HCT116 (cell line): ENCODE data around the gene TMEM204. TPM values are rescaled to one million over a fixed set of nuclear protein-coding genes. Genes with fewer than 3 reads are reported as not detected.

Experiments used
- ATAC-seq: fragments of 200-7000 bp; cut with Tn5 transposase; 2 replicates; pipeline ENCODE4 v1.9.1; 2020; ENCODE audit warnings: mild to moderate bottlenecking, moderate library complexity
- BruUV-seq: library from RNA; stranded (reverse); fragments of 400-500 nt; replicated peaks from 2 replicates; lab custom pipeline; 2021; lab: Mats Ljungman, UMichigan
- CTCF ChIA-PET: fragments of 300-600 bp; sonication (Branson Sonifier 250); formaldehyde crosslinking; loops from one replicate; lab custom pipeline; 2021; ENCODE audit warnings: antibody characterized with exemption; lab: Charles Lee
- POLR2A ChIA-PET: fragments of 300-600, 350-600 bp; sonication (Branson Sonifier 250); formaldehyde crosslinking; loops from one replicate; lab custom pipeline; 2021; ENCODE audit warnings: antibody characterized with exemption; lab: Charles Lee
- RAD21 ChIA-PET, 2 experiments: fragments of 300-600 bp; sonication (Branson Sonifier 250); formaldehyde crosslinking; loops; one replicate each; lab custom pipeline; 2023; ENCODE audit warnings: low total read pairs in 2 of 2; ENCODE audit not compliant: uncharacterized antibody in 2 of 2, unreplicated experiment in 2 of 2, low non-redundant PET in 1 of 2; lab: Charles Lee
- DNase-seq: peaks from one replicate; pipeline ENCODE4 v3.0.0-alpha.2; 2010; ENCODE audit warnings: low read depth, low spot score
- H2AFZ ChIP-seq: fragments of 200-600 bp; shearing (Covaris generic), sonication (generic); 2 replicates; pipeline ENCODE4 v1.6.1; 2017; ENCODE audit warnings: low read depth, mixed run types, mixed read lengths, antibody characterized with exemption, low read length; ENCODE audit not compliant: poor library complexity, severe bottlenecking
- H3K27ac ChIP-seq: 2 replicates; pipeline ENCODE4 v1.5.1; 2012; ENCODE audit warnings: low read depth, low read length
- H3K27me3 ChIP-seq: fragments of 200-600 bp; sonication (generic); 2 replicates; pipeline ENCODE4 v1.6.1; 2016; ENCODE audit warnings: mixed run types, low read length, mixed read lengths; ENCODE audit not compliant: insufficient read depth
- H3K36me3 ChIP-seq, 2 experiments: fragments of 200-500 bp in 1 of 2; fragments of 200-600 bp in 1 of 2; sonication (Bioruptor generic) in 1 of 2; sonication (generic) in 1 of 2; 2 replicates each; pipeline versions ENCODE4 v1.5.1 to v1.6.1; 2014 to 2016; ENCODE audit warnings: low read length in 2 of 2, inconsistent platforms in 1 of 2, mixed read lengths in 1 of 2, mixed run types in 1 of 2; ENCODE audit not compliant: insufficient read depth in 2 of 2, control insufficient read depth in 1 of 2
- H3K4me1 ChIP-seq, 2 experiments: fragments of 200-600 bp in 1 of 2; sonication (generic) in 1 of 2; 2 replicates each; pipeline versions ENCODE4 v1.5.1 to v1.6.1; 2012 to 2017; ENCODE audit warnings: low read length in 2 of 2, inconsistent platforms in 1 of 2, mild to moderate bottlenecking in 1 of 2, mixed read lengths in 1 of 2, mixed run types in 1 of 2, moderate library complexity in 1 of 2; ENCODE audit not compliant: insufficient read depth in 2 of 2, control insufficient read depth in 1 of 2
- H3K4me2 ChIP-seq: fragments of 200-600 bp; sonication (generic); 2 replicates; pipeline ENCODE4 v1.6.1; 2017; ENCODE audit warnings: mixed run types, low read length, mixed read lengths
- H3K4me3 ChIP-seq, 2 experiments: fragments of 200-600 bp in 1 of 2; sonication (generic) in 1 of 2; replicated peaks in 1 of 2; 2 replicates each; pipeline ENCODE4 v1.5.1; 2011 to 2016; ENCODE audit warnings: low read length in 2 of 2, control low read depth in 1 of 2, low read depth in 1 of 2, mild to moderate bottlenecking in 1 of 2, mixed read lengths in 1 of 2, mixed run types in 1 of 2
- H3K79me2 ChIP-seq: fragments of 200-600 bp; sonication (generic); 2 replicates; pipeline ENCODE4 v1.6.1; 2017; ENCODE audit warnings: mild to moderate bottlenecking, mixed run types, low read length, moderate library complexity, mixed read lengths; ENCODE audit not compliant: insufficient read depth
- H3K9ac ChIP-seq: fragments of 200-600 bp; sonication (generic); 2 replicates; pipeline ENCODE4 v1.6.1; 2016; ENCODE audit warnings: low read length, mixed read lengths
- H3K9me2 ChIP-seq: fragments of 200-600 bp; sonication (generic), shearing (Covaris generic); 2 replicates; pipeline ENCODE4 v1.6.1; 2017; ENCODE audit warnings: mixed run types, mild to moderate bottlenecking, moderate library complexity; ENCODE audit not compliant: insufficient read depth
- H3K9me3 ChIP-seq, 2 experiments: fragments of 200-500 bp in 1 of 2; fragments of 200-600 bp in 1 of 2; sonication (Bioruptor generic) in 1 of 2; sonication (generic) in 1 of 2; 2 replicates each; pipeline ENCODE4 v1.6.1; 2014 to 2017; ENCODE audit warnings: low read length in 2 of 2, mixed read lengths in 2 of 2, inconsistent platforms in 1 of 2, low read depth in 1 of 2, mild to moderate bottlenecking in 1 of 2, mixed run types in 1 of 2, moderate library complexity in 1 of 2; ENCODE audit not compliant: control insufficient read depth in 1 of 2, insufficient read depth in 1 of 2
- H4K20me1 ChIP-seq: fragments of 200-600 bp; sonication (generic), shearing (Covaris generic); 2 replicates; pipeline ENCODE4 v1.6.1; 2017; ENCODE audit warnings: mixed run types, mild to moderate bottlenecking, moderate library complexity; ENCODE audit not compliant: insufficient read depth
- EGR1 ChIP-seq: IDR thresholded peaks from 2 replicates; pipeline ENCODE4 v1.6.1; 2012; ENCODE audit warnings: low read depth
- EZH2phosphoT487 ChIP-seq: fragments of 200-600 bp; IDR thresholded peaks from 2 replicates; pipeline ENCODE4 v1.6.1; 2018; ENCODE audit warnings: antibody characterized with exemption, borderline replicate concordance
- RAD21 ChIP-seq: IDR thresholded peaks from 2 replicates; pipeline ENCODE4 v1.6.1; 2012; ENCODE audit warnings: low read depth, mild to moderate bottlenecking
- SIN3A ChIP-seq: IDR thresholded peaks from 2 replicates; pipeline ENCODE4 v1.6.1; 2012; ENCODE audit warnings: low read depth
- ZBTB33 ChIP-seq: IDR thresholded peaks from 2 replicates; pipeline ENCODE4 v1.6.1; 2011; ENCODE audit warnings: mild to moderate bottlenecking, low read length, moderate library complexity; ENCODE audit not compliant: insufficient replicate concordance; ENCODE audit errors: extremely low read depth
- ZFX ChIP-seq: fragments of 450-650 bp; IDR thresholded peaks from 2 replicates; pipeline ENCODE4 v1.6.1; 2017
- intact Hi-C: fragments of 100-400 bp; cut with micrococcal nuclease; formaldehyde crosslinking; loops from 2 replicates; pipeline ENCODE4 v1.10.0; 2022
- total RNA-seq: library from RNA; stranded (reverse); gene quantifications from one replicate; pipeline ENCODE4 v1.2.1, GENCODE V29; 2021; ENCODE audit not compliant: unreplicated experiment

Gene TMEM204
- total RNA-seq, 1 experiment from 2014 or later = 0.22 TPM

- no peak for TF ChIP-seq ZBTB33
- TF ChIP-seq, all 23 proteins: peak for 0
These were observed 24.1 kb downstream of the TMEM204 start (continued) for GRCh38 chr16:1557576-1557975.

- ChIA-PET POLR2A (no interaction called here), RAD21 (no interaction called here), CTCF (no interaction called here)
- DNase-seq = no peak
- no TSS peak for BruUV-seq
- Histone ChIP-seq H3K4me2 (no peak overlapping the region), H3K79me2 (no peaks in the 10 kb centered on the region), H4K20me1 (no peaks in the 10 kb centered on the region), H3K4me3 (no peak overlapping the region), H3K27me3 (no peaks in the 10 kb centered on the region), H3K36me3 (peaks cover 4% of the 10 kb centered on the region in 2 experiments; a peak in 3 of 4 replicates), H3K9ac (no peak overlapping the region), H3K4me1 (no peaks in the 10 kb centered on the region), H3K9me2 (no peaks in the 10 kb centered on the region), H2AFZ (no peak overlapping the region), H3K27ac (no peak overlapping the region), H3K9me3 (no peaks in the 10 kb centered on the region)
- intact Hi-C loops = no loop called here
- TF ChIP-seq EGR1 = no peak
- no peak for ATAC-seq
These were observed 26.0 kb downstream of the TMEM204 start for GRCh38 chr16:1559446-1559975.

GRCh38 chr16:1560153-1560552 is 26.7 kb downstream of the TMEM204 start:
- no peaks in the 10 kb centered on the region for H3K9me3 ChIP-seq
- no peak overlapping the region for H3K9ac ChIP-seq
- CTCF ChIA-PET = no interaction called here
- ATAC-seq = no peak
- TF ChIP-seq SIN3A (no peak), RAD21 (no peak), EZH2phosphoT487 (no peak), ZFX (no peak)
- TF ChIP-seq, all 23 proteins: peak for 0
- DNase-seq = no peak
- ChIA-PET POLR2A (no interaction called here), RAD21 (no interaction called here)
- no peaks in the 10 kb centered on the region for H4K20me1 ChIP-seq
- no peaks in the 10 kb centered on the region for H3K27me3 ChIP-seq
- H3K27ac ChIP-seq = no peak overlapping the region
- H3K9me2 ChIP-seq = no peaks in the 10 kb centered on the region
- intact Hi-C loops = no loop called here
- H3K4me1 ChIP-seq = no peaks in the 10 kb centered on the region
- no TSS peak for BruUV-seq
- H3K4me2 ChIP-seq = no peak overlapping the region
- H2AFZ ChIP-seq = no peak overlapping the region
- H3K79me2 ChIP-seq = no peaks in the 10 kb centered on the region
- H3K36me3 ChIP-seq = peaks cover 4% of the 10 kb centered on the region in 2 experiments; a peak in 3 of 4 replicates
- H3K4me3 ChIP-seq = no peak overlapping the region
